Measurements from ENCODE around the gene UIMC1.

Gene UIMC1

DNA sequence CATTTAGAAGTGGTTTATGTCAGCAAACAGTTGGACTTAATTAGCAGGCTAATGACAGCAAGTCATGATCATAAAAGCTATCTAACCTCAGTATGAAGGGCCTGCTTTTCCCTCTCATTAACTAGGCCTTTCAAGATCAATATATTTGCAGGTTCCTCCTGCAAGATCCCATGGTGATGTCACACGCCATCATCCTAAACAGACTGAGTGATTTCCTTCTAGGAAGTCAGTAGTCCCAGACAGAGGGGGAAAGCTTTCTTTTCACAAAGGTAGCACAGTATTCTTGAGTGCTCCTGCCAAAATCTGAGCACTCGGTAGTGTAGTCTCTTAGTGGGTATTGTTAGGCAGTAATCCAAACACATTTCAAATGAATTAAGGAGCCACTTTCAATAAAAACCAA, 52.5 kb downstream of the UIMC1 start:
- DNase-seq (ENCODE audit: low read depth, low spot score) = no peak

DNA sequence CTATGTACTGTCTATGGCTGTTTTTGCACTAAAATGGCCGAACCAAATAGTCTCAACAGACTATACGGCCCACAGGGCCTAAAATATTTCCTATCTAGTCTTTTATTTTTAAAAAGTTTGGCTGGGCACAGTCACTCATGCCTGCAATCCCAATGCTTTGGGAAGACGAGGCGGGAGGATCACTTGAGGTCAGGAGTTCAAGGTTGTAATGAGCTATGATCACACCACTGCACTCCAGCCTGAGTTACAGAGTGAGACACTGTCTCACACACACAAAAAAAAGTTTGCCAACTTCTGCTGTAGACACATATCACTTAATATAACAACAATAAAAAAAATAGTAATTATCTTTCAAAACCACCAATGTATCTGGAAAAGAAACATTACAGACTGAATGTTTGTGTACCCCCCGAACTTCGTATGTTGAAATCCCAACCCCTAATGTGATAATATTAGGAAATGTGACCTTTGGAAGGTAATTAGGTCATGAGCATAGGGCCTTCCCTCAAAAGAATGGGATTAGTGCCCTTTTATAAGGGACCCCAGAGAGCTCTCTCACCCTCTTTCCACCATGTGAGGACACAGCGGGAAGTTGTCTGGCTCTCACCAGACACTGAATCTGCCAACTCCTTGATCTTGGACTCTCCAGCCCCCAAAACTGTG, 53.9 kb downstream of the UIMC1 start:
- no peak for DNase-seq (ENCODE audit: low read depth, low spot score)

DNA sequence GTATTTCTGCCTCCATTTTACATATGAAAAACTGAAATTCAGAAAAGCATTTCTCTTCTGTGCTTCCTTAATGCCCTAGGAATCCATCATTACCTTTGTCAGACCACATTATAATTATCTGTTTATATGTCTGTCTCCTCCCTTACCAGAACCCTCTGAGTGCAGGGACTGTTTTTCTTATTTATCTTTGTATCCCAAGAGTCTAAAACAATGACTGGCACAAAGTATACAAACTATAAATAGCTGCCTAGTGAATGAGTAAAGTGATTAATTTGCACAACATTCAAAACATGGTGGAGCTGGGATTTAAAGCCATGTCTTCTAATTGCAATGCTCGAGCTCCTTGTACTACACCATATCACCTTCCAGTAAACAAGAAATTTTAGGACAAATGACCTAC, 58.1 kb downstream of the UIMC1 start:
- no peak for DNase-seq (ENCODE audit: low read depth, low spot score)

DNA sequence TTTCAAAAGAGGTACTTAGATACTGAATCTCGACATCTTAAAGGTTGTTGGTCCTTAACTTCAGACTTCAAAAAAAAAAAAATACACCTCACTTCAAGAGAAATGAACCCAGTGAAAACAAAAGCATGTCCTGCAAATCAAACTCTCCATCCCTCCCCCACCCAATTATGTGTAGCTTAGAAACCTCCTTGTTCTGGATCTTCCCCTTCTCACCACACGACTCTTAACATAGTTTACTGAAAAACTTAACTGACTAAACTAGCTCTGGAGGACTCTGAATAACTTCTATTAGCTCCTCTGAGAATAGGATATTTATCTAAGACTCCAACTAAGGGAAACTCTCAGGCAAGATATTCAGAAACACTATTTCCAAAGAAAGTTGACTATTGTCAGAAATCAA, 58.7 kb downstream of the UIMC1 start:
- no peak for DNase-seq (ENCODE audit: low read depth, low spot score)

DNA sequence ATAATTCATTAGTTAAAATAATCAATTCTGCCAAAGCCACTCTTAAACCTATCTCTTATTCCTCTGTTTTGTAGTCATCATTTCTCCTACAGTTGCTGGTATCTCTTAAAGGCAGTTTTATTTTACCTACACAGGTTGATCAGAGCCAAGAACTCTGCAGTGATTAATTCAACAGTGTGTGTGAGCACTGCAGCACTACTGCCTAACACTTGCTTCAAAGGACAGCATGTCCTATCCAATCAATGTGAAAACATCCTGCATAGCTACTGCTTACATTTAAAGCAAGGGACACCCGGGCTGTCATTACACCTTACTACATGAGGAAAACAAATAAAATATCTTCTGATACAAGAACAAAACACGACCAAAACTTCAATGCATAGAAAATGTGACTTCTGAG, 62.3 kb downstream of the UIMC1 start:
- DNase-seq (ENCODE audit: low read depth, low spot score) = no peak

DNA sequence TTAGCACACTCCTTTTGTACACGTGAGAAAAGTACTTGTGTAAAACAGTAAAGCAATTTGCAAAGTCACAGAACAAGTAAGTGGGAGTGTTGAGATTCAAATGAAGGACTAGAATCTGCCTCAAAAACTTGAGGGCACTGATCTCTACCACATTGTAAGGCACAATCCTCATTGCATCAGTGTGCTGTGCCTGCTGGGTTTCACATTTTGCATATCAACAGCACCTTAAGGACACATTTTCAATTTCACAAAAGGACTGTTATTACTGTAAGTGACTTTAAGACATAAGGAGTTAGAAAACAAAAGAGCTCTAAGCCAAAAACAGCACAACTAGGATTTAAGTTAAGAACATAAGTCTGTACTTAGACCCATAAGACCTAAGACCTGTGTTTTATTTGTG, 62.8 kb downstream of the UIMC1 start:
- DNase-seq (ENCODE audit: low read depth, low spot score) = no peak

DNA sequence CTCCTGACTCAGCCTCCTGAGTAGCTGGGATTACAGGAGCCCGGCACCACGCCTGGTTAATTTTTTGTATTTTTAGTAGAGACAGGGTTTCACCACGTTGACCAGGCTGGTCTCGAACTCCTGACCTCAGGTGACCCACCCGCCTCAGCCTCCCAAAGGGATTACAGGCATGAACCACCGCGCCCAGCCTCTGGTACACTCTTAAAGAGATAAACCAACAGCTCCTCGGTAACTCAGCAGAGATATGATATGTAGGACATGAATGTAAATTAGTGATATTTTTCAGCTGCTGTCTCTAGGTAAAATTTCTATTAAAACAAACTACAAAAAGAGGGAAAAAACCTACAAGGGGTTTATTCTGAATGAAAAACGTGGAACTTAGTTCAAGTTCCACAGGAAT, 64.6 kb downstream of the UIMC1 start:
- DNase-seq (ENCODE audit: low read depth, low spot score) = no peak

DNA sequence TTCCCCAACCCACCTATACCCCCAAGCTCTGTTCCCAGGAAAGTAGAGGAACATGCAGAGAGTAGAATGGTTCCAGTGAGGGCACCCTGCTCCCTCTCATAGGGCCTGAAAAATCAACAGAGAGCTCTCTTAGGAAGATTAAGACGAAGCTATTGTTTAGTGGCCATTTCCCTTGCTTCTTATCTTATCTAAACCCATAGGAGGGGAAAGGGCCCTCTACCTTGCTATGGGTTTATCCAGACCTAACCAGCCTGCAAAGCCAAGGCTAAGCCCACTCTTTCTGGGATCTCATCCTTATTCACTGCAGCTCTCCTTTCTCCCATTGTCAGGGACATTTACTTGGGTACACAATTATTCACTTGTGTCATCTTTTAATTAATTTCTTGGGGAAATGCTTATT, 68.1 kb downstream of the UIMC1 start:
- no peak for DNase-seq (ENCODE audit: low read depth, low spot score)

DNA sequence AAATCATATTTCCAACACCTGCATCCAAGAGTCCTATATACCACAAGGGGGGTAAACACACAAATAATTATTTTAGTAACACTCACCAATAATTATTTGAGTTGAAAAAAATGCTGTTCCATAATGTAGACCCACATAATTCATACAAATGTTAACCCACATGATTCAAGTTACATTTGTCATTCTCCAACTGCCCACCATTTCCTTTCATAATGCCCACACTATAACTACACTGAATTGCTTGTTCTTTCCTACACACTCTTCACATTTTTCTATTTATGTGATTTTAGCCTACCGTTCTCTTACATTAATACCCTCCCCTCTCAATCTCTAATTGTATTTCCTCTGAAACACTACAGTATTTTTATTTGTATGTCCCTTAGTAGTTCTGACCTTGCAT, 71.6 kb downstream of the UIMC1 start:
- DNase-seq (ENCODE audit: low read depth, low spot score) = no peak

DNA sequence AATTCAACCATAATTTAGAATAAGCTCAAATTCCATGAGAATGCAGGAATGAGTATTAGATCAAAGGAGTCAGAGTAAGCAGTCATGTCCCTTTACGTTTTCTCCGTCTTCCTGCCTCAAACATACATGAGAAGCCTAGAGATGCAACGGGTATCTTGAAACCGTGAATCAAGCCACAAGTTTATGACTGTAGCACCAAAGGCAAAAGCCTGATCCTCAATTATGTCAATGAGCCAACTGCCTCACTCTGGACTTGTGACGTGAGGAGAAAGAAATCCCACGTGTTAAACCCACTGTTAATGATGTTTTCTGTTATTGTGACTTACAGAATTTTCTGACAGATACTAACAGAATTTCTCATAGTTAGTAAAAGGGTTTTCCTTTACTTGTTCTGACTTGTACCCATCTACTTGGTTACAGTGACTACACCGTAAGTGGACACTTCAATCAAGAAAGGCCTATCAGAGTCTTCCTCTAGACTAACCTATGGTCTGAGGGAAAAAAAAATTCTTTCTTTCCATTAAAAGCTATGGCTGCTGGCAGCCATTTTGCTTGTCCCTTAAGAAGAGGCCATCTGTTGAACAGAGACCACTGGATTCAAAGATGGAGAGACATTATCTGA, 72.2 kb downstream of the UIMC1 start:
- DNase-seq (ENCODE audit: low read depth, low spot score) = no peak

DNA sequence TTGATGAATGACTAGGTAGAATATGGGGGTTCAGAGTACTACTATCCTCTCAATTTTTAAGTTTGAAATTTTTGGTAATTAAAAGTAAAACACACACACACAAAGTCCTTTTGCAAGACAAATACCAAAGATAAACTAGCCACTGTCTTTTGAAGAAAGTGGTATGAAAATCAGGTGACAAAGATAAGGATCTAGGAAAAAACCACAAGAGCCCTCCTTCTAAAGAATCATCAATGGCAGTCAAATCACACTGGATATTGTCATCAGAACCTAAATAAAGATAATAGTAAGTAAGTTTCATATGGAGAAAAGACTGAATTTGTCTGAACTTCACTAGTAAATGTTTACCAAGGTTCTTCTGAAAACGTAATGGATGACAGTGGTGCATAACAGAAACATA, 76.9 kb downstream of the UIMC1 start:
- no peak for DNase-seq (ENCODE audit: low read depth, low spot score)

DNA sequence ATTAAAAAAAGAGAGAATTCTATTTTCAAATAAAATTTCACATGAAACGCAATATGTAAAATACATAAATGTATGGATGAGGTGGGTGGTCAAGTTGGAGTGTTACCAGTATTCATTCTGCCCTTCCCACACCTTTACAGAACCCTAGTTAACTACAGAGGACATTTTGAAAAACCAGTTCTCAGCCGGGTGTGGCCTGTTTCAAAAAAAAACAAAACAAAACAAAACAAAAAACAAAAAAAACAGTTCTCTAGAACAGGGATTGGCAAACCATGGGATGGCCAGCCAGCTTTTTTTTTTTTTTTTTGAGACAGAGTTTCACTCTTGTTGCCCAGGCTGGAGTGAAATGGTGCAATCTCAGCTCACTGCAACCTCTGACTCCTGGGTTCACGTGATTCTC, 79.0 kb downstream of the UIMC1 start:
- DNase-seq (ENCODE audit: low read depth, low spot score) = no peak

DNA sequence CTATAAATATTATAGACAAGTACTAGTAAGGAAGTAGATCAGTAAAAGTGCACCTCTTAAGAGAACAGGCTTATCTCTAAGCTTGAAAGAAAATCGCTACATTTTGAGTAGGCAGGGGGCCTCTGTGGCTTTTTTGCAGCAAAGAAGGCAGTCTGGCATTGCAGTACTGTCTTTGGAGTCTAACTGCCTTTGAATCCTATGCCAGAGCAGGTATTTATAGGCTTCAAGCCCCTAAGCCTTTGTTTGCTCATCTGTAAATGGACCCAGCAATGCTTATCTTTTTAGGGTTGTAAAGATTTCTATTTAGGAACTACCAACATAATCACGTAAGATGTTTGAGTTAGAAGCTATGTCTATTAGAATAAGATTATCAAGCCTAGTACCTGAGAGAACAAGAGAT, 83.8 kb downstream of the UIMC1 start:
- no peak for DNase-seq (ENCODE audit: low read depth, low spot score)

DNA sequence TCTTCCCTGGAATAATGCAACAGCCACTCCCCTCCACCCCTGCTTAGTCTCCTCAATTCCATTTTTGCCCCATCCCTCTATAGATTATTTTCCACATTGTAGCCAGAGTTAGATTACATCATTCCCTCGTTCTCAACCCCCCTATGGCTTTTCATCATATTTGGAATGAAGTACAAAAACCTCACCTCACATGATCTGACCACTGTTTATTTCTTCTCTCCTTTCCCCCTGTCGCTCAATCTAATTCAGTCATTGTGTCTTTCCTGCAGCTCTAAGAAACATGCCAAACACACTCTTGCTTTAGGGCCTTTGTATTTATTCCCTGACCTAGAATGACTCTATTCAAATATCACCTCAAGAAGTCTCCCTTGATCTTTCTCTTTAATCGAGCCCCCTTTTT, 84.9 kb downstream of the UIMC1 start:
- no peak for DNase-seq (ENCODE audit: low read depth, low spot score)

DNA sequence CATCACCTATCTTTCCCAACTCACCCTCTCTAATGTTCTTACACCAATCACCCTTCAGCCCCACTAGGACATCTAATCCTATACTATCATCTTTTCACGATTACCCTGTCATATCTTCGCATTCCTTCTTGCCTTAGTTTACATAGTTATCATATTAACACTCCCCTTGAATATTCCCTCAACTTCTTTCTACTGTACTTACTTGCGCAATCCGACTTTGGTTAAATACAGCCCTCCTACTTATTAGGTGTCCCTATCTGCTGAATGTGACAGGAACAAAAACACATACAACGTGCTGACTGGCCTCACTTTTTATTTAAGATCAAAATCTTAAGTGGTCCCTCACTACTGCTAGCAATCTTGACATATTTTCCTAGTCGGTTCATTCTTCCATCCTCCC, 88.0 kb downstream of the UIMC1 start:
- DNase-seq (ENCODE audit: low read depth, low spot score) = no peak

DNA sequence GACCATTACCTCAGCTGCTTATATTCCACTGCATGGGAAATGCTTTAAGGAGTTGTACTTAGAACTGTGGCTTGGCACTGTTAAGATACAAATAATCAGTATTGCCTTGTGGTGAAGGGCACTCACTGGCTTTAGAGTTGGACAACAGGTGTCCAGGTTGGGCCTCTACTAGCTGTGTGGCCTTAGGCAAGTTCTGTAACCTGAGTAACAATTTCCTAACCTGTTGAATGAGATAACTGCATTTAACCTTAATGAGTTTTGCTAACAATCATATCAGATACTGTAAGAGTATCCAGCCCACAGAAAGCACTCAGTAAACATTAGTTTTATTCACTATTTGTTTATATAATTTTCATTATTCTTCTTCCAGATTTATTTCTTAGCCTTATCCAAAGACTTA, 90.2 kb downstream of the UIMC1 start:
- no peak for DNase-seq (ENCODE audit: low read depth, low spot score)

DNA sequence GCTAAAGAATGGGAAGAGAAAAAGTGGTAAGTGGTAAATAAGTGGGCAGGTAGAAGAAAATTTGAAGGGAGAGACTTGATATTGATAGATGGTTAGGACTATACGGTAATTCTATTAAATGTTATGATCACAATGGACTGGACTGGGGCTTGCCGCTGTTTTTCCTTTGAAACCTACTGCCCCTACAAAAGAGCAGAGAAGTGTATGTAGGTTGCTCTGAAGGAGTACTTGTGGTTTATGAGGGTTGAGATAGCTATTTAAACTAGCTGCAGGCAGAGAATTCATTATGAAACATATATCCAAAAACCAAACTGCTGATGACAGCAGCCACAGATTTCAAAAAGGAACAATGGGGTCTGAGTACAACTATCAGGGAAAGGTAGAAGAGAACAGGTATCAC, 90.7 kb downstream of the UIMC1 start:
- DNase-seq (ENCODE audit: low read depth, low spot score) = no peak

DNA sequence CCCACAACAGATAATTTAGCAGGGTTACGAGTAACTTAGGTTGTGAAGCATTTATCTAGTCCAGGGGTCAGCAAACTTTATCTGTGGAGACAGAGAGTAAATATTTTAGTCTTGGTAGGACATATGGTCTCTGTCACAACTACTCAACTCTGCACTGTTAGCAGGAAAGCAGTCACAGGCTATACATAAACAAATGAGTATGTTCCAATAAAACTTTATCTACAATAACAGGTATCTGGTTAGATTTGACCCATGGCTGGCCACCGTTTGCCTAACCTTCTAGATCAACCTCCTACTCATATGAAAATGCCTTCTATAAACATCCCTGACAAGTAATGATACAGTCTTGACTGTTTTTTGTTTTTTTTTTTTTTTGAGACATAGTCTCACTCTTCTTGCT, 94.5 kb downstream of the UIMC1 start:
- no peak for DNase-seq (ENCODE audit: low read depth, low spot score)

DNA sequence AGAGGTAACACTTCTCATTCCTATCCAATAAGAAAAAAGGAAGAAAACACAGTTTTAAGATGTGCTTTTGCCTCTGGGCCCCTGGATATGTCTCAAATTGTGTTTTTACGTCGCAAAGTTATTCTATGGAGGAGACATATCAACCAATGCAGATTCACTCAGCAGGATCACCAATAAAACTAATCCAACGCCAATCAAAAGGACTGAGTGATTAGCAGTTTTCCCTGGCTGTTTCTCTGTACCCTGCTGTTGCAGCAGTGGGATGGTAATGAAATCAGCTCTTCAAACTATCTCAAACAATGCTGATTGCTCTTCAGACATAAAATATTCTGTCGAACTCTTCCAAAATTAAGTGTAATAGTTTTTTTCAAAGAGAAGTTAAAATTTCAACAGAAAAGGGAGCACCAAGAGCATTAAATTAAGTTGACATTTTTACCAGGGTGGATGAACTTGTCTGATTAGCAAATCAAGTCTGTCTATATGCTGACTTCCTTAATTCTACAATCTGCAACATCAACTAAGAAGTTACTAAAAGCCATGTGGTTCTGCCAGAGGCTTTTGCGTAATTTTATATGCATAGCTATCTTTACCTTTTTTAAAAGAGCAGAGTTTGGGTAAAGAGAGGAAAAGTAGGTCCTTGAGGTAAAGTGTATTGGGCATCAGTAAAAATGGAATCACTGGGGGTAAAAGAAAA, 97.8 kb downstream of the UIMC1 start:
- no peak for DNase-seq (ENCODE audit: low read depth, low spot score)

DNA sequence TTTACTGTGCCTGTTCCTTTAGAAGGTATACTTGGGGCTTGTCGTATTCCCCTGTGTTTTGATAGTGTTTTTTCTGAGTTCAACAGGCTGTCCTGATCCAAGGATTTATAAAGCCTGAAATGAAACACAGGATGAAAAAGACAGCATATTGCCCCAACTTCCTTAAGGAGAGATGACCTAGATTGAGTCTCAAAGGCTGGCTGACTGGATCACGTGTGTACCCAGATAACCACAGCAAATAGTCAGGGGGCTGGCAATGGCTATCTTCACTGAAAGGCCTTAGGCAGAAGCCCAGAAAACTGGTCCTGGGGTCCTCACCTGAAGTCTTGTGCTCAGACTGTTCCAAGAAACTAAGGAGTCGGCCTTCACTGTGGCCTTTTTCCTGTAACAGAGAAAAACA, 99.8 kb downstream of the UIMC1 start:
- no peak for DNase-seq (ENCODE audit: low read depth, low spot score)

DNA sequence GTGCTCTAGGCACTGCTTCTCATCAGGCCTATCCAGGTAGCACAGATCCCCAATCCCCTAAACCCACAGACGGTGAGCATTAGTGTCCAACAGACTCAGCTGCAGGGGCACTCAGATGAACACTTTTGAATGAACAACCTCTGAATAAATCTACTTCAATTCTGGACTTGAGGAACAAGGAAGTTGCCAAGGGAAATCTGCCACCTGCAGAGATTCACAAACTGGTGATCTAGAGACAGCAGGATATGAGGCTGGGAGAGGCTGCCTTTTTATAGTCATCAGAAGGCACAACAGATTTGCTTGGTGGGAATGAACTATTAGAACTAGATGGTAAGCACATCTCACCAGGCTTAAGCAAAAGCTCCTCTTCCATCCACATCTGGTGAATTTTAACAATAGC, 100.5 kb downstream of the UIMC1 start:
- no peak for DNase-seq (ENCODE audit: low read depth, low spot score)

DNA sequence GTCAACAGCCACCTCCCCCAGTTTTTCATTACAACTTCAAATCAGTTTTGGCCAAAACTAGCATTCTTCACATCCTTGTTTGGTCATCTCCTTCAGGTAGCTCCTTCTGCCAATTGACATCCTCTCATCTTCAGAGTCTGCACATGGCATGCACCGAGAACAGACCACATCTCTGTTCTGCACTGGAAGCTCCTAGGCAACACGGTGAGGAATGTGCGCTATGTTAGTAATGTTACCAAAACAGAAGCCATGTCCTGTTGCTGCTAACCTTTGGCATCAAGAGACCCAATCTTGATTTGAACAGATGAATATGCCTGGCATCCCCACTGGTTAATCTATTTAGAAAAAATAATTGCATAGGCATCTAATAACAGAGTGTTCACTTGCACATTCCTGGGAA, 102.3 kb downstream of the UIMC1 start:
- no peak for DNase-seq (ENCODE audit: low read depth, low spot score)

DNA sequence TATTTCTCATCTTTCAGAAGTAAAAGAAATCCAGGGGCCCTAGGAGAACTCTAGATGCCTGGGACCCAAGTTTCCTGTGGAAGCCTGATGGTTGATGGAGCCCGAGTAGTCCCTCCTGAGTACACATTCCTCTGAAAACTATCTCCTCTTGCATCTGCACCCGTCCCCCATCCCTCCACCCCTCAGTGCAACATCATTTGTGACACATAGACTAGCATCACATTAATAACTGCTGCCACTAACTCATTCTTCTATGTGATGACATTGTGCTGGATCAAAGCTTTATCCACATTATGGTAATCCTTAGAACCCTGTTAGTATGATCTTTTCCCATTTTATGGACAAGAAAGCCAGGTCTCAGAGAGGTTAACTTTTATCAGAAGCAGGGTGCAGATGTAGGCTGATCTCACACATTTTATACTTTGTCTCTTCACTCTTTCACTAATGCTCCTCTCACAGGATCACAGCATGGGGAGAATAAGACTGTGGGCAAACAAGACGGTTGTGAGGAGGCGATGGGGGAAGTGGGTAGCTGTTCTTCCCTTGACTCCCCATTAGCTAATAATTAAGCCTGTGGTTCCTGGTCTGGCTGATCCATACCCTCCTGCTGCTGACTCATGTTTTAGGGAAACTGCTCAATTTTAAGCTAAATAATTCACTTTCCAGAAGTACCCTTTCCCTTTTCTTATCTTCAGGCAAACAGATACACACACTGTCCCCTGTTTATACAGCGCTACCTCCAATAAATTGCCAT, 103.5 kb downstream of the UIMC1 start:
- DNase-seq (ENCODE audit: low read depth, low spot score) = no peak
